Left kidney (tissue), 1 donor: ENCODE results near the gene OR2G2. TPM values are rescaled to one million over a fixed set of nuclear protein-coding genes. Genes with fewer than 3 reads are reported as not detected.

ENCODE experiments used
- polyA plus RNA-seq: library from polyadenylated mRNA; unstranded; fragments of 120-200 nt; gene quantifications from one replicate; pipeline ENCODE4 v1.2.1, GENCODE V29; 2013; ENCODE audit not compliant: insufficient read length

The OR2G2 gene
- polyA plus RNA-seq, 1 donor, result not detected

Other genes starting within 250 kb of the OR2G2 start
- 0.86 TPM for gene NLRP3, start 172.2 kb upstream of the OR2G2 start, polyA plus RNA-seq
- gene OR2B11, start 130.3 kb upstream of the OR2G2 start, polyA plus RNA-seq, result 0.07 TPM
- gene OR2C3, start 51.9 kb upstream of the OR2G2 start, polyA plus RNA-seq, result 1.4 TPM
- 0.28 TPM for gene GCSAML, start 39.2 kb upstream of the OR2G2 start, polyA plus RNA-seq
- gene OR2G3, start 17.2 kb downstream of the OR2G2 start, polyA plus RNA-seq, result not detected
- gene OR13G1, start 91.4 kb downstream of the OR2G2 start, polyA plus RNA-seq, result not detected
- gene OR6F1, start 128.3 kb downstream of the OR2G2 start, polyA plus RNA-seq, result not detected
- not detected for gene OR14K1, start 150.3 kb downstream of the OR2G2 start, polyA plus RNA-seq
- not detected for gene OR14A2, start 159.8 kb downstream of the OR2G2 start, polyA plus RNA-seq
- 0.08 TPM for gene OR1C1, start 172.2 kb downstream of the OR2G2 start, polyA plus RNA-seq
- not detected for gene OR14A16, start 235.8 kb downstream of the OR2G2 start, polyA plus RNA-seq